K562 (cell line): ENCODE data around the gene IGIP. TPM values are rescaled to one million over a fixed set of nuclear protein-coding genes. Genes with fewer than 3 reads are reported as not detected.

Source experiments
- ATAC-seq: fragments of 200-7000 bp; cut with Tn5 transposase; 3 replicates; pipeline ENCODE4 v1.9.1; 2020; ENCODE audit warnings: moderate library complexity
- BruUV-seq: library from RNA; stranded (reverse); fragments of 400-500 nt; replicated peaks from 2 replicates; lab custom pipeline; 2021; lab: Mats Ljungman, UMichigan
- CTCF ChIA-PET: fragments of 300-600 bp; formaldehyde crosslinking; extraction: SDS; loops from one replicate; lab custom pipeline; 2021; ENCODE audit warnings: low intra/inter-chr PET ratio; lab: Yijun Ruan, JAX
- POLR2A ChIA-PET: fragments of 300-600, 350-650 bp; sonication (Branson Sonifier 250); formaldehyde crosslinking; extraction: SDS; loops from one replicate; lab custom pipeline; 2021; ENCODE audit warnings: antibody characterized with exemption, inconsistent platforms; lab: Yijun Ruan, JAX
- DNase-seq, 4 experiments: peaks; one replicate each; pipeline versions ENCODE4 v3.0.0 to v3.0.0-alpha.2; 2011 to 2018; ENCODE audit warnings: low spot score in 3 of 4, mixed read lengths in 3 of 4; ENCODE audit errors: extremely low read depth in 1 of 4
- FAIRE-seq: peaks from 2 replicates; lab custom pipeline; 2011; peaks lifted over from hg19 to GRCh38; lab: Jason Lieb, UNC
- H2AFZ ChIP-seq: 2 replicates; pipeline ENCODE4 v1.6.0; 2011; ENCODE audit warnings: low read depth, low read length, control low read depth, inconsistent platforms
- H3K27ac ChIP-seq: fragments of 200-600 bp; 3 replicates; pipeline ENCODE4 v1.8.0; 2011; ENCODE audit warnings: low read depth, mild to moderate bottlenecking, control low read depth, inconsistent platforms, low read length, moderate library complexity, mixed read lengths; ENCODE audit errors: extremely low read depth
- H3K27me3 ChIP-seq, 2 experiments: fragments of 300-600 bp in 1 of 2; 2 replicates in 1 of 2; 3 replicates in 1 of 2; pipeline versions ENCODE4 v1.6.0 to v1.8.0; 2011; ENCODE audit warnings: inconsistent platforms in 2 of 2, low read length in 2 of 2, mild to moderate bottlenecking in 1 of 2, mixed read lengths in 1 of 2, moderate library complexity in 1 of 2; ENCODE audit not compliant: control insufficient read depth in 2 of 2, insufficient read depth in 2 of 2
- H3K36me3 ChIP-seq: fragments of 300-600 bp; 3 replicates; pipeline ENCODE4 v1.8.0; 2011; ENCODE audit warnings: mild to moderate bottlenecking, low read length, inconsistent platforms; ENCODE audit not compliant: control insufficient read depth, insufficient read depth
- H3K4me1 ChIP-seq, 2 experiments: fragments of 200-600 bp in 1 of 2; replicated peaks in 1 of 2; 2 replicates in 1 of 2; 3 replicates in 1 of 2; pipeline versions ENCODE4 v1.5.1 to v1.8.0; 2011; ENCODE audit warnings: inconsistent platforms in 2 of 2, low read length in 2 of 2, mild to moderate bottlenecking in 1 of 2, mixed read lengths in 1 of 2, moderate library complexity in 1 of 2; ENCODE audit not compliant: control insufficient read depth in 2 of 2, insufficient read depth in 2 of 2
- H3K4me2 ChIP-seq: 2 replicates; pipeline ENCODE4 v1.6.1; 2011; ENCODE audit warnings: low read length, control low read depth, inconsistent platforms, mixed read lengths; ENCODE audit not compliant: insufficient read depth
- H3K4me3 ChIP-seq: fragments of 200-600 bp; sonication (generic), shearing (Covaris generic); 2 replicates; pipeline ENCODE4 v1.5.1; 2016; ENCODE audit warnings: control low read depth, inconsistent platforms
- H3K79me2 ChIP-seq: fragments of 200-600 bp; 3 replicates; pipeline ENCODE4 v1.8.0; 2011; ENCODE audit warnings: low read length, inconsistent platforms; ENCODE audit not compliant: control insufficient read depth, insufficient read depth
- H3K9ac ChIP-seq, 2 experiments: 2 replicates each; pipeline versions ENCODE4 v1.6.0 to v1.6.1; 2011; ENCODE audit warnings: low read depth in 2 of 2, low read length in 2 of 2, control low read depth in 1 of 2, inconsistent platforms in 1 of 2, mild to moderate bottlenecking in 1 of 2, mixed read lengths in 1 of 2; ENCODE audit not compliant: insufficient read depth in 1 of 2
- H3K9me1 ChIP-seq: one replicate; pipeline ENCODE4 v1.6.0; 2011; ENCODE audit warnings: inconsistent platforms, mild to moderate bottlenecking, low read length, moderate library complexity; ENCODE audit not compliant: control insufficient read depth, insufficient read depth
- H3K9me3 ChIP-seq: replicated peaks from 2 replicates; pipeline ENCODE4 v1.5.1; 2011; ENCODE audit warnings: low read depth, low read length, inconsistent platforms; ENCODE audit not compliant: control insufficient read depth, insufficient read depth
- H4K20me1 ChIP-seq: replicated peaks from 2 replicates; pipeline ENCODE4 v1.6.1; 2011; ENCODE audit warnings: low read length, inconsistent platforms, mixed read lengths; ENCODE audit not compliant: control insufficient read depth, insufficient read depth
- CTCF ChIP-seq, 3 experiments: IDR thresholded peaks in 2 of 3; conservative IDR thresholded peaks in 1 of 3; 2 replicates each; pipeline ENCODE4 v1.5.1; 2011 to 2012; ENCODE audit warnings: low read length in 3 of 3, mild to moderate bottlenecking in 3 of 3, control low read depth in 2 of 3, improper control_type of control experiment in 1 of 3, inconsistent platforms in 1 of 3, low read depth in 1 of 3, mixed read lengths in 1 of 3, moderate library complexity in 1 of 3; ENCODE audit not compliant: insufficient read depth in 2 of 3
- KDM5B ChIP-seq: fragments of 200-600 bp; sonication (generic); IDR thresholded peaks from 2 replicates; pipeline ENCODE4 v1.6.1; 2012; ENCODE audit warnings: low read depth, mild to moderate bottlenecking, moderate library complexity, low read length, control low read depth, inconsistent platforms; ENCODE audit not compliant: insufficient replicate concordance
- KLF10 ChIP-seq: fragments of 250-450 bp; sonication (Bioruptor Pico); IDR thresholded peaks from 2 replicates; pipeline ENCODE4 v1.6.1; 2021; ENCODE audit warnings: matching md5 sums
- PCBP1 ChIP-seq: fragments of 200-400 bp; formaldehyde crosslinking; IDR thresholded peaks from 2 replicates; pipeline ENCODE4 v1.6.1; 2018; ENCODE audit warnings: mild to moderate bottlenecking, low read depth, low read length; ENCODE audit not compliant: poor library complexity, severe bottlenecking
- POLR2A ChIP-seq: fragments of 450-650 bp; conservative IDR thresholded peaks from 2 replicates; pipeline ENCODE4 v1.6.1; 2016
- PRMT5 ChIP-seq: sonication (generic); formaldehyde crosslinking; IDR thresholded peaks from 2 replicates; pipeline ENCODE4 v1.5.0; 2020; ENCODE audit warnings: missing genetic modification reagents
- SMAD3 ChIP-seq: fragments of 450-650 bp; formaldehyde crosslinking; conservative IDR thresholded peaks from 2 replicates; pipeline ENCODE4 v1.4.0; 2020; ENCODE audit warnings: mild to moderate bottlenecking
- SMARCA5 ChIP-seq: fragments of 450-650 bp; IDR thresholded peaks from 2 replicates; pipeline ENCODE4 v1.6.1; 2016
- THAP7 ChIP-seq: fragments of 250-450 bp; sonication (Bioruptor Pico); IDR thresholded peaks from 2 replicates; pipeline ENCODE4 v1.5.0; 2021
- ZBTB34 ChIP-seq: fragments of 250-450 bp; sonication (Bioruptor Pico); IDR thresholded peaks from 2 replicates; pipeline ENCODE4 v1.8.0; 2021; ENCODE audit warnings: mild to moderate bottlenecking, moderate library complexity
- ZBTB5 ChIP-seq: fragments of 450-650 bp; IDR thresholded peaks from 2 replicates; pipeline ENCODE4 v1.6.1; 2017; ENCODE audit warnings: antibody characterized with exemption
- ZNF311 ChIP-seq: fragments of 250-450 bp; sonication (Bioruptor Pico); IDR thresholded peaks from 2 replicates; pipeline ENCODE4 v1.4.0; 2020; ENCODE audit warnings: mild to moderate bottlenecking, moderate library complexity
- ZNF717 ChIP-seq: fragments of 250-450 bp; sonication (Bioruptor Pico); IDR thresholded peaks from 2 replicates; pipeline ENCODE4 v1.5.0; 2021
- ZNF740 ChIP-seq, 3 experiments: fragments of 200-800 bp in 1 of 3; sonication (Bioruptor generic) in 1 of 3; sonication (generic) in 1 of 3; formaldehyde crosslinking in 1 of 3; IDR thresholded peaks; 2 replicates each; pipeline versions ENCODE4 v1.6.1 to v1.8.0; 2016 to 2022; ENCODE audit warnings: mild to moderate bottlenecking in 2 of 3, missing compliant biosample characterization in 2 of 3, missing genetic modification characterization in 2 of 3, missing genetic modification reagents in 1 of 3
- WGBS: fragments of 100-300 bp; shearing (Covaris generic); methylation state at CpG from one replicate; pipeline ENCODE4 v1.1.6; 2016; ENCODE audit warnings: low coverage, mixed read lengths; ENCODE audit not compliant: insufficient coverage; ENCODE audit errors: missing lambda C conversion rate; 5-methylcytosine and 5-hydroxymethylcytosine counted together
- in situ Hi-C: fragments of 300-500 bp; cut with MboI; formaldehyde crosslinking; loops from 4 replicates; pipeline ENCODE4 v1.15.0; 2018; ENCODE audit warnings: inconsistent platforms, mixed read lengths
- intact Hi-C: fragments of 100-400 bp; cut with micrococcal nuclease; formaldehyde crosslinking; loops from 2 replicates; pipeline ENCODE4 v1.14.2; 2022
- polyA plus RNA-seq, 8 experiments: library from polyadenylated mRNA; depleted of rRNA in 4 of 8; stranded (reverse) in 5 of 8; unstranded in 3 of 8; fragments of >200 nt; fragmentation: Nextera tagmentation in 2 of 8; fragmentation: Illumina TruSeq in 1 of 8; extraction: Ambion mirVana in 2 of 8; extraction: Trizol in 1 of 8; gene quantifications; 2 replicates each; pipeline versions ENCODE4 v1.2.1 to v1.2.3, GENCODE V29; 2011 to 2014; ENCODE audit warnings: inconsistent platforms in 1 of 8, missing spikeins in 1 of 8
- total RNA-seq, 7 experiments: library from RNA; depleted of rRNA in 6 of 7; stranded (reverse); fragments of >200 nt in 6 of 7; fragmentation: Illumina TruSeq in 2 of 7; extraction: Trizol in 2 of 7; gene quantifications; 2 replicates each; pipeline versions ENCODE4 v1.2.1 to v1.2.3, GENCODE V29; 2011 to 2021; ENCODE audit warnings: low replicate concordance in 1 of 7

IGIP gene
- total and polyA plus RNA-seq, 9 of the 15 experiments (the other 6 are each of a cell fraction or from before 2014, with no cell fraction given), result 0.52 to 1.6 (median 1.2) TPM

- H3K27me3 ChIP-seq, result no peaks in the 10 kb centered on the region
- WGBS, result 6% methylated on average over 15 of the region's 28 CpGs
- no peaks in the 10 kb centered on the region; the same call in 2 of the 3 replicates for H3K36me3 ChIP-seq
- H3K4me2 ChIP-seq, result peak overlapping the region; percentile 96
- BruUV-seq, result no TSS peak
- H3K4me3 ChIP-seq, result peak overlapping the region; percentile 65
- intact Hi-C loops (loop anchor here (10.0 kb wide), 2 partner anchors 602 to 1502 kb away; partner anchors contain the start of gene DIAPH1), in situ Hi-C loops (no loop called here)
- ChIA-PET POLR2A (interaction anchor here (0.5 to 1.6 kb wide), 5 partner anchors 8 to 134 kb away, joined by 3 to 7 read pairs (median 5); no protein-coding TSS in a partner anchor), CTCF (interaction anchor here (0.8 to 1.2 kb wide), 2 partner anchors 37 to 40 kb away, joined by 3 to 6 read pairs; no protein-coding TSS in a partner anchor)
- peak overlapping the region; percentile 80; the same call in 1 of the 2 replicates for H2AFZ ChIP-seq
- H3K9ac ChIP-seq, result peak overlapping the region; percentile 66 to 94; a peak in 3 of 4 replicates
- DNase-seq, result peak; percentile 36 to 61 (median 52)
- peaks cover 28 to 30% of the 10 kb centered on the region in 2 experiments for H3K4me1 ChIP-seq
- peak; percentile 11 for ATAC-seq
- no peaks in the 10 kb centered on the region for H3K9me1 ChIP-seq
- H4K20me1 ChIP-seq, result peaks cover 6% of the 10 kb centered on the region; the same call in 1 of the 2 replicates
- H3K9me3 ChIP-seq, result no peaks in the 10 kb centered on the region
- peak overlapping the region; percentile 78 for H3K27ac ChIP-seq
- H3K79me2 ChIP-seq, result peaks cover 88% of the 10 kb centered on the region
- no peak for FAIRE-seq
- no peak for TF ChIP-seq SMAD3
- TF ChIP-seq PCBP1, result peak; percentile 49
- TF ChIP-seq ZBTB5, result no peak
- TF ChIP-seq ZBTB34 (CRISPR knock-in tag), result no peak
- no peak for TF ChIP-seq KLF10 (CRISPR knock-in tag)
- 0 out of 2 replicates have a peak, but pooled peaks have one; percentile 35 for TF ChIP-seq POLR2A
- TF ChIP-seq ZNF740 (CRISPR knock-in tag; IDR thresholded peaks at IDR 0.05), result peak; percentile 17; the same call in 1 of the 2 replicates
- TF ChIP-seq ZNF740 (tag; IDR thresholded peaks at IDR 0.05), result 0 out of 4 replicates have a peak, but pooled peaks of 1 of the 2 experiments have one; percentile 18
- TF ChIP-seq ZNF311 (CRISPR knock-in tag), result no peak
- peak; percentile 57; the same call in 1 of the 2 replicates for TF ChIP-seq SMARCA5
- no peak for TF ChIP-seq PRMT5 (CRISPR knock-in tag)
- TF ChIP-seq THAP7 (CRISPR knock-in tag), result peak; percentile 52; the same call in 1 of the 2 replicates
- TF ChIP-seq ZNF717 (CRISPR knock-in tag), result no peak
- peak in 1 of 3 experiments; percentile 9; a peak in 1 of 6 replicates for TF ChIP-seq CTCF (IDR thresholded peaks at IDR 0.05 in 2 of 3, conservative IDR thresholded peaks at IDR 0.05 in 1 of 3; ENCODE audit: insufficient read depth in 2 of 3, low read depth in 1 of 3, low read length in 3 of 3)
- no peak for TF ChIP-seq KDM5B
Measured at GRCh38 chr5:140113180-140113698, 12.5 kb upstream of the IGIP start.
